DMS153 treated with DMSO at 0.1 percent for 48 hours (cell line): ENCODE data around the gene HLF.

Source experiments
- DNase-seq: peaks from one replicate; lab custom pipeline; 2025; ENCODE audit not compliant: unreplicated experiment; lab: John Stamatoyannopoulos, UW

The HLF gene

GRCh38 chr17:55307879-55308278 lies 43.1 kb downstream of the HLF start:
- no peak for DNase-seq

- DNase-seq = no peak
Measured at GRCh38 chr17:55308613-55309391, 44.0 kb downstream of the HLF start.

GRCh38 chr17:55311767-55312375 lies 47.1 kb downstream of the HLF start:
- DNase-seq = no peak

GRCh38 chr17:55312852-55313251 lies 48.1 kb downstream of the HLF start:
- no peak for DNase-seq

- DNase-seq = no peak
Measured at GRCh38 chr17:55314061-55314783, 49.5 kb downstream of the HLF start.

- no peak for DNase-seq
Measured at GRCh38 chr17:55314784-55315491, 50.2 kb downstream of the HLF start.

- DNase-seq = no peak
Measured at GRCh38 chr17:55316499-55316898, 51.7 kb downstream of the HLF start.

GRCh38 chr17:55317284-55317683 lies 52.5 kb downstream of the HLF start:
- DNase-seq = no peak

- no peak for DNase-seq
Measured at GRCh38 chr17:55318081-55318480, 53.3 kb downstream of the HLF start.

- DNase-seq = no peak
Measured at GRCh38 chr17:55318715-55319487, 54.1 kb downstream of the HLF start.

- no peak for DNase-seq
Measured at GRCh38 chr17:55319933-55320593, 55.3 kb downstream of the HLF start.

- no peak for DNase-seq
Measured at GRCh38 chr17:55320594-55321426, 56.0 kb downstream of the HLF start.

- DNase-seq = no peak
Measured at GRCh38 chr17:55321427-55322060, 56.8 kb downstream of the HLF start.

GRCh38 chr17:55322453-55322985 lies 57.8 kb downstream of the HLF start:
- no peak for DNase-seq

- DNase-seq = no peak
Measured at GRCh38 chr17:55323518-55324295, 58.9 kb downstream of the HLF start.

- DNase-seq = no peak
Measured at GRCh38 chr17:55324296-55324978, 59.7 kb downstream of the HLF start.

- DNase-seq = no peak
Measured at GRCh38 chr17:55325406-55325805, 60.6 kb downstream of the HLF start.
